IMR-90 (cell line): ENCODE measurements around the gene DHX40. TPM values are rescaled to one million over a fixed set of nuclear protein-coding genes. Genes with fewer than 3 reads are reported as not detected.

Source experiments
- ATAC-seq: fragments of 200-7000 bp; cut with Tn5 transposase; 2 replicates; pipeline ENCODE4 v1.9.1; 2020; ENCODE audit warnings: low read depth, mild to moderate bottlenecking, moderate library complexity
- BruUV-seq: library from RNA; stranded (reverse); fragments of 400-500 nt; replicated peaks from 2 replicates; lab custom pipeline; 2021; lab: Mats Ljungman, UMichigan
- CTCF ChIA-PET: fragments of 300-600 bp; formaldehyde crosslinking; extraction: SDS; loops from one replicate; lab custom pipeline; 2021; ENCODE audit warnings: antibody characterized with exemption; lab: Yijun Ruan, JAX
- POLR2A ChIA-PET: fragments of 300-600 bp; sonication (Branson Sonifier 250); formaldehyde crosslinking; loops from one replicate; lab custom pipeline; 2022; ENCODE audit warnings: antibody characterized with exemption; ENCODE audit not compliant: unreplicated experiment; lab: Charles Lee
- DNase-seq: peaks from one replicate; pipeline ENCODE4 v3.0.0; 2013
- H2AFZ ChIP-seq: replicated peaks from 2 replicates; pipeline ENCODE3; 2013; ENCODE audit warnings: low read length, mild to moderate bottlenecking; ENCODE audit not compliant: poor library complexity
- H2AK5ac ChIP-seq: 2 replicates; pipeline ENCODE4 v1.6.1; 2013; ENCODE audit warnings: low read depth, low read length, inconsistent platforms
- H2AK9ac ChIP-seq: replicated peaks from 2 replicates; pipeline ENCODE3; 2013; ENCODE audit warnings: mild to moderate bottlenecking, low read depth, low read length, moderate library complexity; ENCODE audit not compliant: poor library complexity
- H2BK120ac ChIP-seq: 2 replicates; pipeline ENCODE4 v1.6.1; 2013; ENCODE audit warnings: low read depth, low read length, inconsistent platforms
- H2BK15ac ChIP-seq: 3 replicates; pipeline ENCODE4 v1.6.1; 2013; ENCODE audit warnings: low read depth, low read length, inconsistent platforms
- H2BK20ac ChIP-seq: 2 replicates; pipeline ENCODE4 v1.6.1; 2013; ENCODE audit warnings: low read depth, mild to moderate bottlenecking, inconsistent platforms, low read length, moderate library complexity
- H2BK5ac ChIP-seq: 2 replicates; pipeline ENCODE4 v1.6.1; 2013; ENCODE audit warnings: mild to moderate bottlenecking, low read depth, low read length, inconsistent platforms; ENCODE audit not compliant: poor library complexity, severe bottlenecking
- H3K14ac ChIP-seq: replicated peaks from 2 replicates; pipeline ENCODE4 v1.6.1; 2013; ENCODE audit warnings: low read depth, low read length, inconsistent platforms
- H3K18ac ChIP-seq: 2 replicates; pipeline ENCODE4 v1.6.1; 2013; ENCODE audit warnings: low read depth, low read length, control low read depth
- H3K23ac ChIP-seq: 2 replicates; pipeline ENCODE4 v1.6.1; 2013; ENCODE audit warnings: low read depth, low read length, inconsistent platforms
- H3K27ac ChIP-seq: 2 replicates; pipeline ENCODE4 v1.5.1; 2013; ENCODE audit warnings: mild to moderate bottlenecking, control low read depth, low read length; ENCODE audit not compliant: insufficient read depth
- H3K27me3 ChIP-seq: 2 replicates; pipeline ENCODE4 v1.6.1; 2013; ENCODE audit warnings: low read length; ENCODE audit not compliant: control insufficient read depth, insufficient read depth
- H3K36me3 ChIP-seq: 2 replicates; pipeline ENCODE4 v1.6.1; 2013; ENCODE audit warnings: low read length, mixed read lengths; ENCODE audit not compliant: control insufficient read depth, insufficient read depth
- H3K4ac ChIP-seq: 2 replicates; pipeline ENCODE4 v1.6.1; 2013; ENCODE audit warnings: low read depth, low read length, inconsistent platforms
- H3K4me1 ChIP-seq: 2 replicates; pipeline ENCODE4 v1.6.1; 2013; ENCODE audit warnings: low read length, mixed read lengths; ENCODE audit not compliant: control insufficient read depth, insufficient read depth
- H3K4me2 ChIP-seq: 2 replicates; pipeline ENCODE4 v1.6.1; 2013; ENCODE audit warnings: low read depth, mild to moderate bottlenecking, control low read depth, low read length, moderate library complexity
- H3K4me3 ChIP-seq: 2 replicates; pipeline ENCODE4 v1.5.1; 2013; ENCODE audit warnings: low read depth, mild to moderate bottlenecking, control low read depth, low read length, moderate library complexity; ENCODE audit not compliant: insufficient read depth
- H3K56ac ChIP-seq: 2 replicates; pipeline ENCODE4 v1.6.1; 2013; ENCODE audit warnings: low read length, inconsistent platforms; ENCODE audit not compliant: insufficient read depth; ENCODE audit errors: extremely low read depth
- H3K79me1 ChIP-seq, 2 experiments: 2 replicates each; pipeline ENCODE4 v1.6.1; 2013; ENCODE audit warnings: low read length in 2 of 2, inconsistent platforms in 1 of 2, low read depth in 1 of 2
- H3K9ac ChIP-seq: 2 replicates; pipeline ENCODE4 v1.6.1; 2013; ENCODE audit warnings: low read depth, low read length, control low read depth
- H3K9me1 ChIP-seq: 2 replicates; pipeline ENCODE4 v1.6.1; 2013; ENCODE audit warnings: low read length, inconsistent platforms; ENCODE audit not compliant: insufficient read depth
- H3K9me3 ChIP-seq: 2 replicates; pipeline ENCODE4 v1.6.1; 2013; ENCODE audit warnings: low read length; ENCODE audit not compliant: control insufficient read depth, insufficient read depth
- H4K20me1 ChIP-seq: 2 replicates; pipeline ENCODE4 v1.6.1; 2013; ENCODE audit warnings: low read length, inconsistent platforms; ENCODE audit not compliant: insufficient read depth
- H4K5ac ChIP-seq: 2 replicates; pipeline ENCODE4 v1.6.1; 2013; ENCODE audit warnings: mild to moderate bottlenecking, low read depth, low read length, control low read depth
- H4K8ac ChIP-seq, 2 experiments: 2 replicates each; pipeline ENCODE4 v1.6.1; 2013; ENCODE audit warnings: low read depth in 2 of 2, low read length in 2 of 2, control low read depth in 1 of 2, inconsistent platforms in 1 of 2
- H4K91ac ChIP-seq: 2 replicates; pipeline ENCODE4 v1.6.1; 2013; ENCODE audit warnings: low read depth, low read length, inconsistent platforms; ENCODE audit not compliant: insufficient read depth
- BHLHE40 ChIP-seq: fragments of 150-350 bp; IDR thresholded peaks from 2 replicates; pipeline ENCODE4 v1.6.1; 2016; ENCODE audit warnings: mild to moderate bottlenecking, low read depth, low read length
- CEBPB ChIP-seq: IDR thresholded peaks from 2 replicates; pipeline ENCODE4 v1.6.1; 2012; ENCODE audit warnings: low read depth, low read length, improper control_type of control experiment
- MXI1 ChIP-seq: IDR thresholded peaks from 2 replicates; pipeline ENCODE4 v1.6.1; 2012; ENCODE audit warnings: low read depth, mild to moderate bottlenecking, low read length, moderate library complexity, borderline replicate concordance
- POLR2A ChIP-seq: IDR thresholded peaks from 2 replicates; pipeline ENCODE4 v1.6.1; 2012; ENCODE audit warnings: mild to moderate bottlenecking, low read depth, low read length
- RCOR1 ChIP-seq: IDR thresholded peaks from 2 replicates; pipeline ENCODE4 v1.6.1; 2012; ENCODE audit warnings: mild to moderate bottlenecking, low read length, improper control_type of control experiment; ENCODE audit not compliant: insufficient replicate concordance
- WGBS, 2 experiments: methylation state at CpG; one replicate each; pipeline versions ENCODE4 v1.1.5 to v1.1.7; 2013; ENCODE audit warnings: missing lambda C conversion rate in 2 of 2; ENCODE audit not compliant: insufficient read length in 1 of 2; ENCODE audit errors: extremely low coverage in 2 of 2; 5-methylcytosine and 5-hydroxymethylcytosine counted together
- dilution Hi-C: fragments of 300-500 bp; cut with HindIII; formaldehyde crosslinking; loops from one replicate; pipeline ENCODE4 v1.14.3; 2018; ENCODE audit warnings: low sequenced_read_pairs; ENCODE audit not compliant: unreplicated experiment
- in situ Hi-C: fragments of 300-500 bp; cut with MboI; formaldehyde crosslinking; loops from 3 replicates; pipeline ENCODE4 v1.14.3; 2019; ENCODE audit warnings: low sequenced_read_pairs, inconsistent platforms, mixed read lengths
- intact Hi-C: fragments of 100-400 bp; cut with micrococcal nuclease; formaldehyde crosslinking; loops from 2 replicates; pipeline ENCODE4 v1.10.0; 2022
- polyA plus RNA-seq, 3 experiments: library from polyadenylated mRNA; depleted of rRNA; stranded (reverse); fragments of >200 nt; gene quantifications; 2 replicates each; pipeline ENCODE4 v1.2.3, GENCODE V29; 2012; ENCODE audit warnings: low replicate concordance in 1 of 3
- total RNA-seq: library from RNA; depleted of rRNA; stranded (reverse); fragments of >200 nt; gene quantifications from 2 replicates; pipeline ENCODE4 v1.2.3, GENCODE V29; 2012
- TF ChIP-seq, protein P1 (sequence below): fragments of 150-350 bp; IDR thresholded peaks from 2 replicates; pipeline ENCODE4 v1.6.1; 2016; ENCODE audit warnings: low read depth, mild to moderate bottlenecking, low read length, moderate library complexity, borderline replicate concordance

The DHX40 gene
- total and polyA plus RNA-seq, 2 of the 4 experiments (the other 2 are of a cell fraction) = 17.4 to 44.4 TPM

GRCh38 chr17:59632398-59632797 lies 67.0 kb downstream of the DHX40 start:
- Histone ChIP-seq H3K27ac (no peak overlapping the region), H3K9ac (no peak overlapping the region), H3K14ac (no peak overlapping the region), H2AK5ac (no peak overlapping the region), H4K5ac (no peak overlapping the region), H3K27me3 (no peaks in the 10 kb centered on the region), H4K91ac (no peak overlapping the region), H3K18ac (no peak overlapping the region), H4K8ac (no peak overlapping the region), H3K36me3 (peaks cover 3% of the 10 kb centered on the region), H3K23ac (no peak overlapping the region), H2BK15ac (no peak overlapping the region), H2AK9ac (no peak overlapping the region), H2BK120ac (no peak overlapping the region), H3K4me1 (peaks cover 17% of the 10 kb centered on the region), H2BK20ac (no peak overlapping the region), H3K4me3 (no peak overlapping the region), H3K79me1 (peaks cover 3 to 35% of the 10 kb centered on the region in 2 experiments; a peak in 3 of 4 replicates), H3K56ac (no peak overlapping the region), H3K4me2 (no peak overlapping the region), H3K9me3 (no peaks in the 10 kb centered on the region), H2AFZ (no peak overlapping the region), H3K4ac (no peak overlapping the region), H4K20me1 (peaks cover 99% of the 10 kb centered on the region), H3K9me1 (peaks cover 7% of the 10 kb centered on the region), H2BK5ac (no peak overlapping the region)
- intact Hi-C loops = no loop called here
- dilution Hi-C loops = no loop called here
- ATAC-seq (no peak), DNase-seq (no peak)
- no TSS peak for BruUV-seq
- no peak for TF ChIP-seq POLR2A
- TF ChIP-seq CEBPB = peak; percentile 16; the same call in 1 of the 2 replicates
- TF ChIP-seq MXI1 = no peak
- TF ChIP-seq BHLHE40 = no peak
- no peak for TF ChIP-seq RCOR1
- TF ChIP-seq, protein P1, sequence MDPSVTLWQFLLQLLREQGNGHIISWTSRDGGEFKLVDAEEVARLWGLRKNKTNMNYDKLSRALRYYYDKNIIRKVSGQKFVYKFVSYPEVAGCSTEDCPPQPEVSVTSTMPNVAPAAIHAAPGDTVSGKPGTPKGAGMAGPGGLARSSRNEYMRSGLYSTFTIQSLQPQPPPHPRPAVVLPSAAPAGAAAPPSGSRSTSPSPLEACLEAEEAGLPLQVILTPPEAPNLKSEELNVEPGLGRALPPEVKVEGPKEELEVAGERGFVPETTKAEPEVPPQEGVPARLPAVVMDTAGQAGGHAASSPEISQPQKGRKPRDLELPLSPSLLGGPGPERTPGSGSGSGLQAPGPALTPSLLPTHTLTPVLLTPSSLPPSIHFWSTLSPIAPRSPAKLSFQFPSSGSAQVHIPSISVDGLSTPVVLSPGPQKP = no peak
- in situ Hi-C loops = no loop called here
- POLR2A ChIA-PET = no interaction called here
- CTCF ChIA-PET = interaction anchor here (0.9 kb wide), 1 partner anchor 15 kb away, joined by 3 read pairs; no protein-coding TSS in a partner anchor
- WGBS, 2 experiments = 80% methylated on average over 1 of the region's 6 CpGs; no CpG with 5 or more reads in 1 of the 2 experiments
